AG10803 (cell line): Measurements from ENCODE around the gene CHAF1B.

ENCODE experiments used
- DNase-seq: peaks from one replicate; pipeline ENCODE4 v3.0.0; 2010; ENCODE audit warnings: low read depth
- H3K4me3 ChIP-seq: 2 replicates; pipeline ENCODE4 v1.5.1; 2011; ENCODE audit warnings: mild to moderate bottlenecking, low read length, control low read depth
- TF ChIP-seq, protein P1 (sequence below): conservative IDR thresholded peaks from 2 replicates; pipeline ENCODE4 v1.5.1; 2011; ENCODE audit warnings: mild to moderate bottlenecking, low read length, control low read depth, inconsistent platforms

Gene CHAF1B

DNA sequence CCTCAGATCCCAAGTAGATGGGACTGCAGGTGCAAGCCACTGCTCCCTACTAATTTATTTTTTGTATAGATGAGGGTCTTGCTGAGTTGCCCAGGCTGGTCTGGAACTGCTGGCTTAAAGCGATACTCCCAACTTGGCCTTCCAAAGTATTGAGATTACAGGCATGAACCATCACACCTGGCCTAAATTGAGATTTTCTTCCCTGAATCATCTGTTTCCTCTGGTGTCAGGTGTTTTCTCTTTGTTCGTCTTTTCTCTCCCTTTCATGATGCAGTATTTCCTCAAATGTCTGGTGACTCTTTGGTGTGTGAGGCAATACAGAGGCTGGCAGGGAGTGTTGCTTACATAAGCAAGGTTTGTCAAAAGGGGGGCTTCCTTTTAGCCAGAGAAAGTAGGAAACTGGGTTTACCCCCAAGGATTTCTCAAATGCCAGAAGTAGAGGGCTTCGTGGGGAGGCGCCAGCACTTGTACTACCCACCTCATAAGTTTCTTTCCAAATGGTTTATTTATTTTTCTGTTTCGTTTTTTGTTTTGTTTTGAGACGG is 67.2 kb downstream of the CHAF1B start:
- TF ChIP-seq, protein P1, sequence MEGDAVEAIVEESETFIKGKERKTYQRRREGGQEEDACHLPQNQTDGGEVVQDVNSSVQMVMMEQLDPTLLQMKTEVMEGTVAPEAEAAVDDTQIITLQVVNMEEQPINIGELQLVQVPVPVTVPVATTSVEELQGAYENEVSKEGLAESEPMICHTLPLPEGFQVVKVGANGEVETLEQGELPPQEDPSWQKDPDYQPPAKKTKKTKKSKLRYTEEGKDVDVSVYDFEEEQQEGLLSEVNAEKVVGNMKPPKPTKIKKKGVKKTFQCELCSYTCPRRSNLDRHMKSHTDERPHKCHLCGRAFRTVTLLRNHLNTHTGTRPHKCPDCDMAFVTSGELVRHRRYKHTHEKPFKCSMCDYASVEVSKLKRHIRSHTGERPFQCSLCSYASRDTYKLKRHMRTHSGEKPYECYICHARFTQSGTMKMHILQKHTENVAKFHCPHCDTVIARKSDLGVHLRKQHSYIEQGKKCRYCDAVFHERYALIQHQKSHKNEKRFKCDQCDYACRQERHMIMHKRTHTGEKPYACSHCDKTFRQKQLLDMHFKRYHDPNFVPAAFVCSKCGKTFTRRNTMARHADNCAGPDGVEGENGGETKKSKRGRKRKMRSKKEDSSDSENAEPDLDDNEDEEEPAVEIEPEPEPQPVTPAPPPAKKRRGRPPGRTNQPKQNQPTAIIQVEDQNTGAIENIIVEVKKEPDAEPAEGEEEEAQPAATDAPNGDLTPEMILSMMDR, result no peak
- no peak overlapping the region for H3K4me3 ChIP-seq
- no peak for DNase-seq

DNA sequence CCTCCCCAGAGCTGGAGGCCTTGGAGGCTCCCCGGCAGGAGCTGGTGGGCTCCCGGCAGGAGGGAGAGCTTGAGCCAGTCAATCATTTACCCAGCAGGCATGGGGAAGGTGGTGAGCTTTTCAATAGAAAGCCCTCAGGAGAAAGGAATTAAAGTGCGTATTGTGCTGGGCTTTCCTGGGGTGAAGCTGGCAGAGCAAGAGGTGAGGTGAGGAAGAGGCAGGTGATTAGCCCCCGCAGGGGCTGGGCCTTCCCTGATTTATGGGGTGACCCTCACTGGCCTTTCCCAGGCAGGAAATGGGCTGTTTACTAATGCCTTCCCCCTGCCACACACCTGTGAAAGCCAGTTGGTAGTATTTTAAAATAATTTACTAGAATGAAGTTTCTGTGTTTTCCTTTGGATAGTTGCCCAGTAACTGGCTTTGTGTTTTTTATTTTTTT is 68.9 kb downstream of the CHAF1B start:
- TF ChIP-seq, protein P1, result no peak
- no peak overlapping the region for H3K4me3 ChIP-seq
- no peak for DNase-seq

DNA sequence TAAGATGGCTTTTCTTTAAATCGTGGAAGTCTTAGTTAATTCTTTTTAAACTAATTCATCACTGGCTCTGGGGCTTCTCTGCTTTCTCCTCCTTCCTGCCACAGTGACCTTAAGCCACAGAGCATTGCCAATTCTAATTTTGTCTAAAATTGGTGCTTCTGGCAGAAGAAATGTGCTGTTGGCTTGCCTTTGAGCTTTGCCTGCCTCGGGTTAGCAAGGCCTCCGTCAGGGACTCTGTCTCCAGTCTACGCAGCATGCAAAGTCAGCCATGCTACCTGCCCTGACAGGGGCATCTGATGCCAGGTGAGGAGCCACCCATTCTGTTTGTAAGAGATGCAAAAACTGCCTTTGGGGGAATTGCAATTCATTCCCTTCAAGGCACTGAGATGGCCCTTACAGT is 69.5 kb downstream of the CHAF1B start:
- TF ChIP-seq, protein P1, result no peak

DNA sequence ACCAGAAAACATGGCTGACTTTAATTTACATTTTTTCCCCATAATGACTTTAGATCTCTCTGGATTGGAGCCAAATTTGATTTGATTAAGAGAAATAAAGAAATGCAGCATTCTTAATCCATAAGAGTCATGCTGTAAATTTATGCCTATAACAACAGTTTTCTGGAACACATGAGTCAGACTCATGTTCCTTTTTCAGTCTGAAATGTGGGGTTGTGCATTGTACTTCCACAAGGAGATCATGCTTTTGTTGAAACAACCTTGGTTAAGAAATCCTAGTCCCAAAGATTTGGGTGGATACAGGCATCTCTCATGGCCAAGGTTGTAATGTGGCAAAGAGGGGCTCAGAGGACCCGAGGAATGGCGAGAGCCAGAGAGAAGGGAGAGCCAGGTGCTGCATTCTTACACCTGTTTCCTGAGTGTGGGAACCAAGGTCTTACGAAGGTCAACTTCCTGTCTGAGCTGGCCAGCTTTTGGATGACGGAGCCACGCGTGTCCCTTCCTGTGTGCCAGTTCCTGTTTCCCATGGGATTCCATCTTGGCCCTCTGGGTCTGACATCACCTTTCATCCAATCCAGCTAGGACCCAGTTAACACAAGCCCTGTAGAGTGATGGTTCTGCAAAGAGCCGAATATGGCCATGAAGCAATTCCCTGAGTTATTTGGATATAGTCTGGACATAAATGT is 71.7 kb downstream of the CHAF1B start:
- DNase-seq, result no peak
- TF ChIP-seq, protein P1, result no peak
- H3K4me3 ChIP-seq, result no peak overlapping the region

More for the DNA sequence above, 69.5 kb downstream of the CHAF1B start:
- H3K4me3 ChIP-seq, result no peak overlapping the region
- DNase-seq, result no peak

DNA sequence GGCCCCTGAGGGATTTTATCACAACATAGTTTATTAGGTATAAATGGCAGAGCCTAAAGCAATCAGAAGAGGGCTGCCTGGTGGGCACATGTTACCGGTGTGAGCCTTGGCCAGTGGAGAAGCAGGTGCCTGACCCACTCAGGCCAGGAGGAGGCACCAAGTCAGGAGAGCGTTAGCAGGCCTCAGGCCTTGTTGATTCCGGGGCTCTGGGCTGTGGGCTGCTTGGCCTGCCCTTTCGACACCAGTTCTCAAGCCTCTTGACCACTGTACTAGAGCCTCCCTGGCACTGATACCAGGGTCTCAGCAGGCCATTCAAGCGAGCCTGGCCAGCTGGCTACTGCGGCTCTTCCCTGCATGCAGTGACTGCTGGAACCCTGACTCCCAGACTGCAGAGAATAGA is 73.9 kb downstream of the CHAF1B start:
- no peak for DNase-seq
- no peak overlapping the region for H3K4me3 ChIP-seq
- TF ChIP-seq, protein P1, result no peak

DNA sequence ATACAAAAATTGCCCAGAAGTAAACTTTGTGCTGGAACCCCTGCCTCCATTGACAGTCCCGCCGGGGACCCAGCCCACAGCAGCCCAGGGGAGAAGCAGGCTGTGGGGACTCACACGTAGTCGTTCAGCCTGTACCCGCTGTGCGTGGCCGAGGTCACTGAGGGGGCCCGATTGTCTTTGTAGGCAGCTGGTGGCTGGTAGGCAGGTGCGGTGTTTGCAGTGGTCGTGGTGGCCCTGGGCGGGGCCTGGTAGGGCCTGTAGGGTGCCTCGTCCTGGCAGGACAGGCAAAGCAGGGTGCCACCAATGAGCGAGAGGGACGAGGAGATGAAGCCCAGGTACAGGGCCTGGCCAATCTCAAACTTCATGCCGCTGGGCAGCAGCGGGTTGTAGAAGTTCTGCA is 75.7 kb downstream of the CHAF1B start:
- H3K4me3 ChIP-seq, result no peak overlapping the region
- TF ChIP-seq, protein P1, result no peak
- DNase-seq, result no peak

DNA sequence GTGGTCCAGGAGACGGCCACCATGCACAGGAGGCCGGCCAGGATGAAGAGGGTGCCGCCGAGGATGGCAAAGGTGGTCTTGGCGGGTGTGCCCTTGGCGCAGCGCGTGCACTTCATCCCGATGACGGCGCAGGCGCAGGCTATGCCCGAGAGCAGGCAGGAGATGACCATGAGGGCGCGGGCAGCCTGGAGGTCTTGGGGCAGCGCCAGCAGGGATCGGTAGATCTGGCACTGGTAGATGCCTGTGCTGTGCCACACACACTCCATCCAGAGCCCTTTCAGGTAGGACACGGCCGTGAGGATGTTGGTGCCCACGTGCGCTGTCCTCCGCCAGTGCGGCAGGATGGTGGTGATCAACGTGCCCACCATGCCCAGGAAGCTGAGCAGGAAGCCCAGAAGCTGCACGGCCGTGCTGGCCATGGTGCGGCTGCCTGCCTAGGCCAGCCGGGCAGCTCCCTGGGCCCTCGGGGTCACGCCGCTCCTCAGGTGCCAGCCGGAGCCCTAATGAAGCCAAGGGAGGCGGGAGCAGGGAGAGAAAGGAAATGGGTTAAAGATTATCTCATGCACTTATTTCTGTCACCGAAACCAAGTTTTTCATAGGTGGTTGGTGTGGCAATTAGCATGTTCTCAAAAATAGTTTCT is 76.2 kb downstream of the CHAF1B start:
- no peak overlapping the region for H3K4me3 ChIP-seq
- TF ChIP-seq, protein P1, result no peak
- DNase-seq, result no peak
